Measurements from ENCODE around the gene OSBPL5.

OSBPL5 gene

DNA sequence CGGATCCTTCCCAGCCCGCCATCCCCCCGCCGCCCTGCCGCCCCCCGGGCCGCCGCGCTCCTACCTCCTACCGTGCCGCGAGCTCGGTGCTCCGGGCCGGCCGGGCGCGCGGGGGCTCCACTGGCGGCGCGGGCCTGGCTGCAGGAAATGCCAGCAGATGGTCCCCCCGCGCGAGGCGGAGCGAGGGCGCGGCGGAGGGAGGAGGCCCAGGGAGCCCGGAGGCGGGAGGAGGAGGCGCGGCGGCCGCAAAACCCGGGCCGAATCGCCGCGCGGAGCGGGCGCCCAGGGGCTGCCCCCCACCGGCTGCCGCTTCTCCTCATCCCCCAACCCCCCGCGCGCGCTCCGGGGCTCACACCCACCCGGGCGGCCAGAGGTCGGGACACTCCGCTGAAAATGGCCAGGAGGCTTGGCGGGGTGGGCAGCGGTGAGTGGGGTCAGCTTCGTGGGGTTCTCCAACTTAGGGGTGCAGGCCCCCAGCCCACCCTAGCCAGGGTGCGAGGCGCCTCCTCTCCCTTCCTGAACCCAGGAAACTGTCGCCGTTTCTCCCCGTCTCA is at the start of gene OSBPL5:
Gene OSBPL5 (minus strand): TSS at position 159 of the 554 bp plus-strand sequence. CDS start 36,162 bp downstream, outside the sequence.
- in situ Hi-C loops (cut with MboI; ENCODE audit: low sequenced_read_pairs) = no loop called here

DNA sequence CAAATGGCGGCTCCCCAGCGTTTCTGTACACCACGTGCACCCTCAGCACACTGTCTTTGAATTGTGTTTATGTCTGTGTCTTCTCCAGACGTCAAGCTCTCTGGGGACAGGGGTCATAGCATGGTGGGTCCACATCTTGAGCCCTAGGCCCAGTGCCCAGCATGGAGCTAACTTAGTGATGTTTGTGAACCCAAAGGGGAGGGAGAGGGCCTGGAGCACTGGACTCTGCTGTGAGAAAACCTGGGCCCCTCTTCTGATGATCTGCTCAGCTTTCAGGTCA is 49.2 kb upstream of the OSBPL5 start:
- in situ Hi-C loops (cut with MboI; ENCODE audit: low sequenced_read_pairs) = no loop called here

- in situ Hi-C loops (cut with MboI; ENCODE audit: low sequenced_read_pairs) = no loop called here
Measured at GRCh38 chr11:3213659-3214419, 48.7 kb upstream of the OSBPL5 start.

- in situ Hi-C loops (cut with MboI; ENCODE audit: low sequenced_read_pairs) = no loop called here
Measured at GRCh38 chr11:3208272-3208671, 43.2 kb upstream of the OSBPL5 start.

DNA sequence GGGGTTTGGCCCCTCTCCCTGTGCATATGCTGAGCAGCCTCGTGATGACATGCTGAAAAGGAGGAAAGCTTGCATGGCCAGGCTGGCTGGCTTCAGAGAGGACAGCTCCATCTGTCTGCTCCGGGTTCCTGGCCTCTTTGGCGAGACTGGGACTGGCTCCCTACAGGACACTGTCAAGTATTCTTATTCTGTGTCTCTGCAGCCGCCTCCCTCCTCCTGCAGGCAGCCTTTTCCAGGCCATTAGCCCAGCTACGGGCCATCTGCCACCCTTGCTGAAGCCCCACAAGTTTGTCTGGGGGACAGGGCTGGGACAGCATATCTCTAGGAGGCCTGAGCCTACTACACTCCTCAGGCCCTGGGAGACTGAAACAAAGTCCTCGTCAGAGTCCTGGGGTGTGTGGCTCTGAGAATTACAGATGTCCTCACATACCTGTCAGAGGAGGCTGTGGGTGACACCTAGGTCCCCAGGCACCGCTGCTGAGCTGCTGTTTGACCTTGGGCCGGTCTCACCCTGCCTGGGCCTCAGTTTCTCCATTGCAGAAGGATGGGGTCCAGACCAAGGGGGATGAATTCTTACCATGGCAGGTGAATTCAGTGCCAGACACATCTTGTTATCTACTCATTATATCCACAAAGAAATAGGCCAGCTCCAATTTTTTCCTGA is 42.5 kb upstream of the OSBPL5 start:
- in situ Hi-C loops (cut with MboI; ENCODE audit: low sequenced_read_pairs) = no loop called here

DNA sequence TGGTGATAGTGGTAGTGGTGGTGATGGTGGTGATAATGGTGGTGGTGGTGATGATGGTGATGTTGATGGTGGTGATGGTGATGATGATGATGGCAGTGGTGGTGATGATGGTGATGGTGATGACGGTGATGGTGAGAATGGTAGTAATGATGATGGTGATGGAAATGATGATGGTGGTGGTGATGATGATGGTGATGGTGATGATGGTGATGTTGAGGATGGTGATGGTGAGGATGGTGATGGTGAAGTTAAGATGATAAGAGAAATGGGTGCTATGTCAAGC is 41.8 kb upstream of the OSBPL5 start:
- in situ Hi-C loops (cut with MboI; ENCODE audit: low sequenced_read_pairs) = no loop called here

GRCh38 chr11:3206156-3206921 is 41.2 kb upstream of the OSBPL5 start:
- in situ Hi-C loops (cut with MboI; ENCODE audit: low sequenced_read_pairs) = no loop called here

DNA sequence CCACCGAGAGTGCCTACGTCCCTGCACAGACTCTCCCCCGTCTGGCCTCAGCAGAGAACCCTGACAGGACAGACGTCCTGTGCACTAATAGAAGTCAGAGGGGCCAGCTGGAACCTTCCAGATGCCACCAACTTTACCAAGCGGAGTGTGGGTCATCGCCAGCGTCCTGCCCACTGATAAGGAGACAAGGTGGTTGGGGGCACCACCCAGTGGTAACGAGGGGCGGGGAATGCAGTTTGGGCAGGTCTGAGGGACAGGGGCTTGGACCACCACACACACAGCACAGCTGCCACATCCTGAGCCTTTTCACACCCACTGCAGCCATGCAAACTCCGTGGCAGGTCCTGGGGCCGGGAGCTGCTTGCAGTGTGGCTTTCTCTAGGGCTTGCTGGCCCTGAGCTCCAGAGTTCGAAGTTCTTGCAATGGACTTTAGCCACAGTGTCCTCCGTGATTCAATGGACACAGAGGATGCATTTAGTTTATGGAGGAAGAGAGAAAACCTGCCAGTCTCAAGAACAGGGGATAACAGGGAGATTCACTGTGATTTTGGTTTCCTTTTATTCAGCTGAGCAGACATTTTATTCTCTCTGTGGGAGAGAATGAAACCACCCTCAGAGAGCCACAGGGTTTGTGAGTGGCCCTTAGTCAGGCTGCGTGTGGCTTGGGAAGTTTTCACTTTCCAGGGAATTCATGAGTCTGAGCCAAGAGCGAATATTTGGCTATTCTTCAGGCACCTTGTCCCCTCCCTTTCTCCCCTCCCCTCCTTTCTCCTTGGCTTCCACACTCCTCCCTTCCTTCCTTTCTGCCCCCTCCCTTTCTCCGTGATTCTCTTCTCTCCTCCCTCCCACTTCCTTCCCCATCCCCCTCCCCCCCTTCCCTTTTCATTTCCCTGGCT is 40.4 kb upstream of the OSBPL5 start:
- in situ Hi-C loops (cut with MboI; ENCODE audit: low sequenced_read_pairs) = no loop called here

- in situ Hi-C loops (cut with MboI; ENCODE audit: low sequenced_read_pairs) = no loop called here
Measured at GRCh38 chr11:3204141-3205015, 39.3 kb upstream of the OSBPL5 start.

DNA sequence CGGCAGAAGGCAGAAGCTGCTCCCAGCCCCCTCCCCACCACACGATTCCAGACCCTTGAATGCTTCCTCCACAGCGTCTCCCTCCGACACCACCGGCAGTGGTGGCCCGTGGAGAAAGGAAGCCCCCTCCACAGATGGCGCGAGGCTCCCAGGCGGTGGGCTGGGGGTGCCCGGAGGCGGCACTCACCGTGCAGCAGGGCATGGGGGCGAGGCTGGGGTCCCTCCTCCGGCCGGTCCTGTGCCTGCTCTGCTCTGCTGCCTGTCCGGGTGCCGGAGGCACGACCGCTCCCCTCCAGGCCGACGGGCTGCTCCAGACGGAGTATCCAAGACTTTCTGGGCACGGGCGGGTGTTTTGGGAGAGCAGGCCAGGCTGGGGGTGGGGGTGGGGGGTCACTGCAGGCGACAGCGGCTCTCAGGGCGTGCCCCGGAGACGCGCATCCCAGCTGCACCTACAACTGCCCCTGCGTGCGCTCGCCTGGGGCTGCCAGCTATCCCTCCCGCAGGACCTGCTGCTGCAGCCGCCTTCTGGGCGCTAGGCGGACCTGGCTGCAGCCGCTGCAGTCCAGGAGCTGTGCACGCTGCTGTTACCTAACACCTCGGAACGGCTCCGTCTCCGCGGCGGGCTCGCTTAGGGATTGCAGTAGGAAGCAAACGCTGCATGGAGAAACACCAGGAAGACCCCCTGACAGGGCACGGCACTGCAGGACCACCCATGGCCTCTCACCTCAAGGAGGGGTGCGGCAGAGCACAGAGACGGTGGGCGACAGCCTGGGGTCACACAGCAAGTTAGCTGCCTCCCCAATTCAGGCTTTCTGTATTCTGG is 38.3 kb upstream of the OSBPL5 start:
- in situ Hi-C loops (cut with MboI; ENCODE audit: low sequenced_read_pairs) = no loop called here

GRCh38 chr11:3202759-3203158 is 37.6 kb upstream of the OSBPL5 start:
- in situ Hi-C loops (cut with MboI; ENCODE audit: low sequenced_read_pairs) = no loop called here

DNA sequence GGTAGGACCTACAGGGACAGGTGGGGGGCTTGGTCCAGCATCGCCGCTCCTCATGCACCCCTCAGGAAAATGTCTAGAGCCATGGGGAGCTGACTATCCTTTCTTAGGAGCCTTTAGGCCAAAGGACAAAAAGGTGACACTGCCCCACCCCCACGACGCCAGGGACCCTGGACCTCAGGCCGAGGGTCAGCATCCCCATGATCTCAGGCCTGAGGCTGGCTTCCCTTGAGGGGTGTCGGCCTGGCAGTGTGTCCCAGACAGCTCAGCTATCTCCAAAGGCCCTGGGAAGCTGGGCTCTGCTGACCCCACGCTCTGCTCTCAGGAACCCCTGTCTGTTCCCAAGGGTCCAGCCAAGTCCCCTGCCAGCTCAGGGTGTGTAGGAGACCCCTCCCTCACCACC is 37.2 kb upstream of the OSBPL5 start:
- in situ Hi-C loops (cut with MboI; ENCODE audit: low sequenced_read_pairs) = no loop called here

GRCh38 chr11:3201677-3202181 is 36.6 kb upstream of the OSBPL5 start:
- in situ Hi-C loops (cut with MboI; ENCODE audit: low sequenced_read_pairs) = no loop called here

DNA sequence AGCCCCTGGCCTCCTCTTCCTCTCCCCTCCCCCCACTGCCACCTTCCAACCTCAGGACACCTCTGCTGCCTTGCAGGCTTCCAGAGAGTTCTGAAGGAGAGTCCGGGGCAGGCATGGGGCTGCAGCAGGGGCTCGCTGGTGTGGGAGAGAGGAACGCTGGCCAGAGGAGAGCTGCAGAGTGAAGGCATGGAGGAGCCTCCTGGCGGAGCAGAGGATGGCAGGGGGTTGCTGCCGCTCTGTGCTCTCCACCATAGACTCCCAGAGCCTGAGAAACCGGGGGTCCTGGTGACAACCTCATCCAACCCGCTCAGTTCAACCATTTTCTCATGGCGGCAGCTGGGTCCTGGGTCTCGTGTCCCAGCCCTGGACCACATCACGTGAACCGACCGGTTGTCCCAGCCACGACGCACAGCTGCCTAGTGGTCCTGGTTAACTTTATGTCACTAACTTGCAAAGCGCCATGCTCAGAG is 36.0 kb upstream of the OSBPL5 start:
- in situ Hi-C loops (cut with MboI; ENCODE audit: low sequenced_read_pairs) = no loop called here

GRCh38 chr11:3200388-3201111 is 35.4 kb upstream of the OSBPL5 start:
- in situ Hi-C loops (cut with MboI; ENCODE audit: low sequenced_read_pairs) = no loop called here

GRCh38 chr11:3199537-3200295 is 34.6 kb upstream of the OSBPL5 start:
- in situ Hi-C loops (cut with MboI; ENCODE audit: low sequenced_read_pairs) = no loop called here

DNA sequence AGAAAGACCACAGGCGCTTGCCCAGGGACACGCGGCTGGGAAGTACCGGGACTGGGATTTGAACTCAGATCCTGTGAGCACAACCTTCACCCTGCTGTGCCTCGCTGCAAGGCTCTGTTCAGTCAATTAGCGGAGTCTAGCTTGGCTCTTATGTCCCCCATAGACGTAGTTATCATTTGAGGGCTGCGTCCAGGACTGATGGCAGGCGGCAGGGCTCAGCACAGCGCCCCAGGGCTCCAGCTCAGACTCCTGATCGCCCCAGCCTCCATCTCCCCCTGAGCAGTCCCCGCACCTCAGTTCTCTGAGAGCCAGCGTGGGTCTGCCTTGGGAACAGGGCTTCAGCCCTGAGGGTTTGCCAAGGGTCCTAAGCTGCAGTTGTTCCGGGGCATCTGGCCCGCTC is 33.7 kb upstream of the OSBPL5 start:
- in situ Hi-C loops (cut with MboI; ENCODE audit: low sequenced_read_pairs) = no loop called here
